GM19043 (cell line): ENCODE results near the gene KAZN.

Experiments used
- ATAC-seq: cut with Tn5 transposase; IDR thresholded peaks from one replicate; pipeline ENCODE4 v1.9.1; 2021; ENCODE audit warnings: low read depth; ENCODE audit not compliant: unreplicated experiment

KAZN gene

DNA sequence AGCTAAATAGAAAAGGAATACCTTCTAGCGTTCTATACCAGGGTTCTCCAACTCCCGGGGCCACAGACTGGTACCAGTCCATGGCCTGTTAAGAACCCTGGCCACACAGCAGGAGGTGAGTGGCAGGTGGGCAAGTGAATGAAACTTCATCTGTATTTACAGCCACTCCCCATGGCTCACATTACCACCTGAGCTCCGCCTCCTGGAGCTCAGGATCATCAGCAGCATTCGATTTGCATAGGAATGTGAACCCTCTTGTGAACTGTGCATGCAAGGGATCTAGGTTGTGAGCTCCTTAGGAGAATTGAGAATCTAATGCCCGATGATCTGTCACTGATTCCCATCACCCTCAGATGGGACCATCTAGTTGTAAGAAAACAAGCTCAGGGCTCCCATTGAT lies 107.3 kb downstream of the KAZN start:
- no peak for ATAC-seq

DNA sequence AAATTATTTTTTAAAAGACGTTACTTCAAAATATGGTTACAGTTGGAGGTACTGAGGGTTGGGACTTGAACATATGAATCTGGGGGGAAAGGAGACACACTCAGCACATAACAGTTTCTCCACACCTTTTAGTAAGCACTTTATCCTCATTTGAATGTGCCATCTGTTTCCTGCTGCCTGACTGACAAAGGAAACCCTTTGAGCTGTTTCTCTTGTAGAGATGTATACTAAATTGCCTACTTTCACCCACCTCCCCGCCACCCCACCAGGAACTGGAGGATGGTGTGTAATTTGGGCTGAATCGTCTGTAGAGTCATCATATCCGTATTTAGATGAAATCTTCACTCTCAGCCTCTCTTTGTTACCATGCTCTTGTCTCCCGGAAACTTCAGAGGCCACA lies 108.1 kb downstream of the KAZN start:
- ATAC-seq: no peak

DNA sequence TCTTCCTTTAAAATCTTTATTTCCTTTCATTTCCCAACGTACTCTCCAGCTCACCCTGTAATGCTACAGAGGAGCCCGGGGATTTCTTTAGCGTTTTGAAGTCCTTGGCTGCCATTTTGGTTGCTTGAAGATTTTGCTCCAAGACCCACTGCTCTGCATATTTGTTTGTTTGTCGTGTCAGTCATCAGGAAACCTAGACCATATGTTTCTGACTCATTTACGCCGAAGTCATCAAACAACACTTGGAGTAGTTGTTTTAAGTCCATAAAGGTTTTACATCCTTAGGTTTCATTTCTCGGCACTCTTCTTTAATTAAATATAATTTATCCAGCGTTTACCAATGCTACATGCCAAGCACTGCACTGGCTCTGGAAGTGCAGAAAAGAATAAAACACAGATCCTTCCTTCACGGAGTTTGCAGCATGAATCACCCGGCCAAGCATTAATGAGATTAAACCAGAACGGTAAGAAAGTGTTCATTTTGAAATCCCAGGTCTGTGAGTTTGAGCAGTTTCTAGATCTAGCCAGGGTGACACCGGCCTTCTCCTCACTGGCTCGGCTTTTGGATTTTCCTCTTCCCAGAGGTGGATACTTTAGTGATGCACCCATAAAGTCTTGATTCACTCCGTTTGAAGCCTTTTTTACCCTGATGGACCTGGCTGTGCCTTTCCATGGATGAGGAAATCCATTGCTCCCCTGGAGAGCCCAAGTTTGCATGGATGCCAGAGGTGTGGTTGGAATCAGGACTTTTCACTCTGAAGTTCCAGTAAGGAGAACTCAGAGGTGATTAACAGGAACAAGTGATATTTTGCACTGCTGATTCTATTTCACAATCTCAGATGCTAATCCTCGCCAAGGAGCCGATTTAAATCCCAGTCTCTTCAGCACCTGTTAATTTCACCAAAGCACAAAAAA lies 109.3 kb downstream of the KAZN start:
- no peak for ATAC-seq

DNA sequence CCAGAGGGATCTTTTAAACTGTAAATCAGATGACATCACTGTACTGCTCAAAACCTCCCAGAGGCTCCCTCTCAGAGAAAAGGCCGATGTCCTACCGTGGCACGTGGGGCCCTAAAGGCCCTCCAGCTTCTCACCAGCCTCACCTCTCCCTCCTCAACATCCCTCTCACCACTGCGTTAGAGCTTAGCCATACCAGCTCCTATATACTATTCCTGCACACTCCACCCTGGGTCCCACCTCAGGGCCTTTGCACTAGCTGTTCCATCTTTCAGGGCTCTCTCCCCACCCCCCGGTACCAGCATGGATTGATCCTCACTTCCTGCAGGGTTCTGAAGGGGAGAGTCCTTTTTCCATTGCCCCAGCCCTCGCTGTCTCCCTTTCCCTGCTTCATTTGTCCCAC lies 111.8 kb downstream of the KAZN start:
- ATAC-seq: no peak

DNA sequence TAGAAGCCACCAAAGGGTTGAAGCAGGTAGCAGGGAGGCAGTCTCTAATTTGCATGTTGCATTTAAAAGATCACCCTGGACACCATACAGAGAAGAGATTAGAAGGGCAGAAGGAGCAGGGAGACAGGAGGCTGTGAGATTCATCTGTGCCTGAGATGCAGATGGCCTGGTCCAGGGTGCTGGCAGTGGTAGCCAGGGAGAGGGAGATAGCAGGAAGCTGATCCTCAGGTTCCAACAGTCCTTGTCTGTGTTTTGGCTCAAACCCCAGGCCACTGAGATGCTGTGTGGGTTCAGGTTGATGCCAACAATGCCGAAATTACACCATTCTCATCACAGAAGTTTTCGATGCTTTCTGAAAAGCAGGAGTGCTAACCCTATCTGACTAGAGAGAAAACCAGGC lies 113.7 kb downstream of the KAZN start:
- no peak for ATAC-seq

DNA sequence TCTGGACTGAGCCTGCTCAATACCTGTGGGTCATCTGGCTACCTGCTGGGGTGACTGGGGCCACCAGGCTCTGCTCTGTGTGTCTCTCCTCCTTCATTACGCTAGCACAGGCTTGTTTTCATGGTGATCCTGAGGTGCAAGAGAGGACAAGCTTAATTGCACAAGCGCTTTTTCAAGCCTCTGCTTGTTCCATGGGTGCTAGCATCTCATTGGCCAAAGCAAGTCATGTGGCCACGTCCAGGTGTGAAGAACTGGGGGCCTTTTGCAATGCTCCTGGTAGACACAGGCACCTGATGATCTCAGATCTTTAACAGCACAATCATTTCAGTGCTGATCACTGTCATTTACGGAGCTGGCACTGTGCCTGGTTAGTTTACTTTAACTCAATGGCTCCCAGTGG lies 114.6 kb downstream of the KAZN start:
- ATAC-seq: no peak

DNA sequence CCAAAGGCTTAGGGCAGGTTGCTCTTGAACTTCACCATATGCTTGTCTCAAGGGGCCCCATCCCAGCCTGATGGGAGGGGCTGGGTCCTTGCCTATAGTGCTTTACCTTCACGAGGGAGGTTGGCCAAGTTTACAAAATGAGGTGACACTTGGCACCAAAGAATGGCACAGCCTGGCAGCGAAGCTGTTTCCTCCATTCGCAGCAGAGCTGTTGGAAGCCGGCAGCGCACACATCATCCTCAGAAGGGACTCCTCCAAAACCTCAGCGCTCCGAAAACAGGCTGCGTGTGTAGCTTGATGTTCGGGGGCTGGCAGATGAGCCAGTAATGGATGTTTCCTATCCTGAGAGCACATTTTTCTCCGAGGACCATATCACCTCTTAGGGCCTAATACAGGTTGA lies 116.8 kb downstream of the KAZN start:
- ATAC-seq: no peak

DNA sequence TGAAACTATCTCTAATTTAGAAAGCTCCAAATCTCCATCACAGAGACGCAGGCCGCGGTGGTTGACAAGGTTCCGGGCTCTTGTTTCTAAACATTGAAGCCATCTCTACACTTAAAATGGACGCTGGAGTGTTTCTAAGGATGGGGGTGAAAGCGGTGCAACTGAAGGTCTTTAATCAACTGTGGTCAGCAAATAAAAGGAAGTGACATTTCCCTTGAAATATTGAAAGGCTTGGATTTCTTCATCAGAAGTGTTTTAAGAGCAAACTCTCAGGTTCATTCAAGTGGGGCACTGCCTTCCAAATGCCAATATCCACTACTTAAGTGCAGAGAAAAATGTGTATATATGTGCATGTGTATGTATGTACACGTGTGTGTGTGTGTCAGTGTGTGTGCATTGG lies 117.3 kb downstream of the KAZN start:
- no peak for ATAC-seq

DNA sequence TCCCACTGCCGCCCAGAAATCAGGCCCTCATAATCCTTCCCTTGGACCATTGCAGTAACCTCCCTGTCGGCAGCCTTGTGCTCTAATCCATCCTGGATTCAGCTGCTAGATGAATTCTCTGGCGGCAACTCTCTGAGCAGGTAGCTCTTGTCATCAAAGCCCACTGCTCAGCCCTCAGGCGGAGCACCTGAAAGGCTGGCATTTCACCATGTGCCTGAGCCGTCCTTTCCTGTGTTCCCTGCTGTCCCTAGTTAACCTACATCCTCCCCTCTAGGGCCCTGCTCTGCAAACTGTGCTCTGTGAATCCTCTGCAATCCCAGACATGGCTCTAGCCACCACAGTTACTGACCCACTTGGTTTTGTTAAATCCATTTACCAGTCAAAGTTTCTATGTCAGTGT lies 118.0 kb downstream of the KAZN start:
- no peak for ATAC-seq

DNA sequence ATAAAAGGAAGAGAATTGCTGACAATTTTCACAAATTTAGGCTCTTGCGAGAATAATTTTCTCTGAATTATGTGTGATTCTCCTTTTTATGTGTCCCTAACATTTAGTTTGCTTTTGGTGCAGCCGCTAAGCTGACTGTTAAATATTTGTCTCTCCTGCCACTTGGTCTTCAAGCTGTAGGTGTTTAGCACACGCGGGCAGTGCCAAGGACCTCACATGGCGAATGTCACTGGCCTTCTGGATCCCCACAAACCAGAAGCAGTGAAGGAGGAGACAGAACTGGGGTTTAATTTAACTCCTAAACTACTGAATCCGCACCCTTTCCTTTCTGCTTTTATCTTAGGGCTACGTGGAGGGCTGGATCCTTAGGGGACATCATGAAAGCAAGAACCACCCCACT lies 120.0 kb downstream of the KAZN start:
- ATAC-seq: no peak

DNA sequence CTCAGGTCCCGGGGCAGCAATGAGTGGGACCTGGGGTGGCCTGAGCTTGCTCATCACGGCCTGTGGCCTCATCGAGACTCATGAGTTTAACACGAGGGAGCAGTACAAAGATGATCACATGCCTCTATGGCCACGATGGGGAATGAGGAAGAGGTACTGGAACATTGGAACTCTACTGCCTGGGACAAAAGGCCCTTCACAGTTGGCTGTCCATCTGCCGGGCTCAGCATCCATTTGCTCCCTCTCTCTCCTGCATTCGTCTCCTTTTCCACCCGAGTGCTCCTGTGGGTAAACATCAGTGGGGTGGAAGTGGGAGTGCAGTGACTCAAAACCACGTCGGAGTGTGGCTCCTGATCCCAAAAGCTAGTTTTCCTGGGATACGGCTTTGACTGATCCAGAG lies 124.9 kb downstream of the KAZN start:
- ATAC-seq: no peak

DNA sequence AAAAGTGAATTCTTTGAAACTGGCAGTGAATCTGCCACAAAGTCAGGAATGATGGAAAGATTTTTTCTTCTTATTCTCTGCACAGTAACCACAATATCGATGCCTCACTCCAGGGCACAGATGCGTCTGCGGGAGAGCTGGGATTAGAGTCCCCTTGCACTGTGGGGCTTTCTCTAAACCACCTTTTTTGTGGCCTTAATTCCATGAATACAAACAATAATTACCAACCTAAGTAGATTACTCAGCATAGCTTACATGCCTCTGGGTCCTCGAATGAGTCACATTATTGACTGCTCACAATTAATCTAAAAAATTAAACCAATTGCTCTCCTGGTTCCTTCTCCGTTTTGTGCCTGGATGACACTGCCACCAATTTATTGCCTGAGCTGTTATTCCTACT lies 125.8 kb downstream of the KAZN start:
- no peak for ATAC-seq

DNA sequence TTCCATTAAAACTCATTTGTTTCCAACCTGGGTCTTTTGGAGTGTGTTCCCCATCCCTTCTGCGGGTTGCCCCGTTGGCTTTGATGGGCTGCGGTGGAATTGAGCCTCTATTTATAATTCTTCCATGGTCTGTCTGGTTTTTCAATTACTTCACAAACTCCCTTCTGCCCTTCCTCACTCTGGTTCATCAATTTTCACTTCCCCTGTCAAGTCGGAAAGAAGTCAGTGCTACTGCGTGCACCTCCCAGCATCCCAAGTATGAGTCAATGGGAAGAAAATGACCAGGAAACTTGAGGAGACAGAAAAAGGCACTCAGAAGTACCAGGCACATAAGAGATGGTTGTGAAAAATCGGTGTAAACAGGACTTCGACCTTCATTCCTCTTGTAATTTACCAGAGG lies 126.2 kb downstream of the KAZN start:
- ATAC-seq: no peak

DNA sequence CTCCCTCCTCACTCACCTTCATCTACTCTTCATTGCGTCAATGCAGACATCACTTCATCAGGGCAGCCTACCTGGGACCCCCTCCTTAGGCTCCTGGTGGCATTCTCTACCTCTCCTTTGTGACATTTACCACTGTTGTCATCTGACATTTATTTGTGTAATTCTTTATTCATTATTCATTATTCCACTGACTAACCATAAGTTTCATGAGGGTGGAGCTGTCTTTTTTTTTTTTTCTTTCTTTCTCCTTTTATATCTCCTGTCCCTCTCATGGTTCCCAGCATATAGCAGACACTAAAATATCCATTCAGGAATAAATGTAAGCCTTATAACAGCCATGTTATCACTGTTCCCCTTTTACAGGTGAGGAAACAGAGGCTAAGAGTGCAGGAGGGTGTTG lies 126.8 kb downstream of the KAZN start:
- ATAC-seq: no peak

DNA sequence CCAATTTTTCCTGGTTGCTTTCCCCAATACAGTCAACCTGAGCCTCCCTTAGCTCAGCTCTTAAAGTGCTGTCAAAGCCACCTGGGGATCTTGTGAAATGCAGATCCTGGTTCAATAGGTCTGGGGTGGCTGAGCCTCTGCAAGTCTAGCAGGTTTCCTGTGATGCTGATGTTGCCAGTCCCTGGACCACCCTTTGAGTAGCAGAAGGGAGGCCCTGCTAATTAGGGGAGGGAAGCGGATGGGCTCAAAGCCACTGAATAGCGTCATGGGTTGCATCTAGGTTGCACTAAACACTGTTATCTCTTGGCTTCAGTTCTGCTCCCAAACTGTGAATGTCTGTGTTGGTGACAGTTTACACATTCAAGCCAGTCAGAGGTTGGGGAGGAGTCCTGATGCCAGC lies 127.2 kb downstream of the KAZN start:
- no peak for ATAC-seq

DNA sequence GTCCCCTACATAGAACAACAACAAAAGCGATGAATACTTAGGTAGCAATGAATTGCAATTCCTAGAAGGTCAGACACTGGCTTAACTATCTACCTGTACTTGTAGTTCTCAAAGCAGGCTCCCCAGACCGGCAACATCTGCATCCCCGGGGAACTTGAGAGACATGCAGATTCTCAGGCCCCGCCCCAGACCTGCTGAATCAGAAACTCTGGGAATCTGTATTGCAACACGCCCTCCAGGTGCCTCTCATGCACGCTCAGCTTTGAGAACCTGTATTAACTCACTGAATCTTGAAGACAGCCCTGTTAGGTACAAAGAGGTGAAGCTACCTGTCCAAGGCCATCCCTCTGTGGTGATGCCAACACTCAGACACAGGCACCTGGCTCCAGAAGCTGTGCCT lies 128.1 kb downstream of the KAZN start:
- ATAC-seq: no peak

DNA sequence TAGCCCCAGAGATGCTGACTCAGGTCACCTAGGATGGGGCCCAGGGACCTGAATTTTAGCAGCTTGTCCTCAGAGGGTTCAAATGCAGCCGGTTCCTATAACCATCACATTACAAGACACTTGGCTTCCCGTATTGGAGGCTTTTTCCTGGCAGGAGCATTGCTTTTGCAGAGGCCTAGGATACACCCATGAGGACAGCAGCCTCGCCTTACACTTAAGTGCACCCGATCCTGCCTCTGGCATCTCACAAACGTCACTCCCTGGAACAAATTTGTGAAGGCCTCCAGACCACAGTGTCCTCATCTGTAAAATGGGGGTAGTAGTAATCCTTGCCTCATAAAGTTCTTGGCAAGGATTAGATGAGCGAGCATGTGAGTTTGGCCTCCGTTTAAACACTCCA lies 130.0 kb downstream of the KAZN start:
- no peak for ATAC-seq

DNA sequence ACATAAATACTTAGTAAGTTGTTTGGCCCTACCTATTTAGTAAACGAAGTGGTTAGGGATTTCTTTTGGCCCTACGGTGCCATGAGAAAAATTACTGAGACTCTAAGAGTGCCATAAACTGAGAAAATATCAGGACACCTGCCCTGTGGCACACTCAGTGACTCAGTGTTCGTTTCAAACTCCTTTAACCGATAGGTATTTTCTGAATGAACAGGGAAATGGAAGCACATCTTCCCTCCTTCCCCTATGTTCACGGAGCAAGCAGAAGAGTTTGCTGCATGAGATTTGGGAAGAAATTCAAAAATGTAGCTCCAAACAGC lies 134.2 kb downstream of the KAZN start:
- no peak for ATAC-seq

DNA sequence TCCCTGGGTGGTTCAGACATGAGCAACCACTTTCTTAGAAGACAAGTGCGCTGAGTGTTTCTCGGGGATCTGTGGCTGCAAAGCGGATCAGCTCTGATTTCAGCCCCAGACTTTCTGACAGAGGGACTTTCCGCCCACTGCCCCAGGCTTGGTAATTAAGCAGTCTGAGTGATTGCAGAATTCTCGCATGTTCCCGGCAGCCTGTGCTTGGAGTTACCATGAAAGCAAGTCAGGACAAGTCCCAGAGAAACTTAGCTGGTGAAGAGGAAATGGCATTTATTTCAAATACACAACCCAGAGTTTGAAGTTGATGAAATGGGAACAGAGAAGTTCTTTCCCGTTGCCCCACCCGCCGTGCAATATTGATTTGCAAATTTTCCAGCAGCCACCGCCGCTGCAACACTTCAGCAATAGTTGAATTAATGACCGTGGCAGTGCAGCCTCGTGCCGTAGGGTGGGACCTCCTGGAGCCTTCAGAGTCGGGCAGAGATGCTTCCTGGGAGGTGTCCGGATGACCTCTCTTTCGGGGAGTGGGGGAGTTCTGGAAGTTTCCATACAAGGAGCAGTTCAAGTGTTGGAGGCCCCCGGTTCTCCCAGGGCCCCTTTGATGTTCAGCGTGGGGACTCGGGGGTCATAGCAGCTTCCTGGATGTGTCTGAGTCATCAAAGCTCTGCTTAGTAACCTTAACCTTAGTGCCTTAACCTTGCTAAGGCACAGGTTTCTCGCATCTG lies 134.7 kb downstream of the KAZN start:
- no peak for ATAC-seq

DNA sequence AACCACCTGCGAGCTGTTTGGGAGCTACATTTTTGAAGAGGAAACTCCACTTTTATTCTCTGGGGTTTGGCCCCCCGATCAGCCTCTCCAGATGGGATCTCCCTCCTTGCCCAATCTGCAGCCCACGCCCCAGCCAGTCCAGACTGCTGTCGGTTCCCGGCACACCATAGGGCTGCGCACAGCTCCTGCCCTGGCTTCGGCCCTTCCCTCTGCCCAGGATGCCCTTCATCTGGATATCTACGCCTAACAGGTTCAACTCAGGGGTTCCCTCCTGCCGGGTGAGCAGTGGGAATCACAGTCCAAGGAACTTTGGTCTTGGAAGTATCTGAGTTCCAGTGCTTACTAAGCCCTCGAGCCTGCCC lies 135.3 kb downstream of the KAZN start:
- no peak for ATAC-seq

DNA sequence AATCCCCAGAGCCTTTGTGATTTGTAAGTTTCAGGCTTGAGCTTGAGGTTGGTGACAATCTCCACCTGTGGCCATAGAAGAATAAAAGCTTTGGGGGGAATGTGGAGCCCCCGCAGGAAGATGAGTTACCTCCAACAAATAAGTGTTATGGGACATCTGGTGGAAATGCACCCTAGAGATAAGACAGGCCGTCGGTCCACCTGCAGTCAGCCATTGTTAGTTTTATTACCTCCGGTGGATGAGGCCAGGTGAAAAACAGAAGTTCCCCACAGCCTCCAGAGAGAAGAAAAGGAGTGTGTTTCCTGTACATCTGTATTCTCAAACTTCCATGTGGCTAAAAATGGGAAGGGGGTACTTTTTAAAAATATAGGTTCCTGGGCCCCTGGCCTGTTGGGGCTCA lies 137.4 kb downstream of the KAZN start:
- ATAC-seq: no peak

DNA sequence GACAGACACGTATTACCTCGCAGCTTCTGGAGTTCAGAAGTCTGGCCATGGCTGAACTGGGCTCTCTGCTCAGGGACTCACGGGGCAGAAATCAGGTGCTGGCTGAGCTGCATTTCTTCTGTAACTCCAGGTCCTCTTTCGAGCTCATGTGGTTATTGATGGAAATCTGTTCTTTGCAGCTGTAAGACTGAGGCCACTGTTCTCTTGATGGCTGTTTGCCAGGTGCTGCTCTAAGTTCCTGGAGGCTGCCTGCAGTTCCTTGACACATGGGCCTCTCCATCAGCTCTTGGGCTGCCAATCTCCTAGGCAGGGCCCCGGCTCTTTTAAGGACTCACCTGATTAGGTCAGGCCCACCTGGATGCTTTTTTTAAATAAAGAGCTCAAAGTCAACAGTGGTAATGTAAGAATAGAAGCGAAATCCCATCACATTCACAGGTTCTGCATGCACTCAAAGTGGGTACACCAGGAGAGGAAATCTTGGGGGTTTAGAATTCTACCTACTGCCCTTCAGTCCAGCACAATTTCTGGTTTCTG lies 139.1 kb downstream of the KAZN start:
- ATAC-seq: no peak
